ENCODE results near the gene RNF207.

Gene RNF207

GRCh38 chr1:6162773-6163172 lies 43.1 kb upstream of the RNF207 start:
- Histone ChIP-seq H3K4me1 (ENCODE audit: control insufficient read depth, insufficient read depth, low read length) (peaks cover 3% of the 10 kb centered on the region; the same call in 1 of the 2 replicates), H3K36me3 (ENCODE audit: control insufficient read depth in 2 of 2, insufficient read depth in 1 of 2, low read length in 2 of 2) (no peaks in the 10 kb centered on the region), H3K4me3 (ENCODE audit: low read depth, low read length) (no peak overlapping the region), H3K9me3 (ENCODE audit: control insufficient read depth, insufficient read depth, low read depth, low read length) (no peaks in the 10 kb centered on the region), H3K27ac (ENCODE audit: extremely low read depth, low read depth, low read length) (no peak overlapping the region)
- peak; percentile 82 for TF ChIP-seq GLIS1 (tag by site-specific recombination; IDR thresholded peaks at IDR 0.05)
- no peak for TF ChIP-seq ZNF623 (tag by site-specific recombination; IDR thresholded peaks at IDR 0.05)
- POLR2A ChIA-PET, result no interaction called here
- CTCF ChIA-PET, result interaction anchor here (0.5 kb wide), 1 partner anchor 77 kb away, joined by 3 read pairs; no protein-coding TSS in a partner anchor

- Histone ChIP-seq H3K4me3 (ENCODE audit: low read depth, low read length) (no peak overlapping the region), H3K4me1 (ENCODE audit: control insufficient read depth, insufficient read depth, low read length) (no peaks in the 10 kb centered on the region), H3K36me3 (ENCODE audit: control insufficient read depth in 2 of 2, insufficient read depth in 1 of 2, low read length in 2 of 2) (no peaks in the 10 kb centered on the region), H3K27ac (ENCODE audit: extremely low read depth, low read depth, low read length) (no peak overlapping the region), H3K9me3 (ENCODE audit: control insufficient read depth, insufficient read depth, low read depth, low read length) (no peaks in the 10 kb centered on the region)
- POLR2A ChIA-PET, result no interaction called here
- TF ChIP-seq ZNF843 (tag by site-specific recombination; IDR thresholded peaks at IDR 0.05), result no peak
- TF ChIP-seq ZNF645 (tag by site-specific recombination; IDR thresholded peaks at IDR 0.05), result no peak
- TF ChIP-seq ZNF10 (tag by site-specific recombination; IDR thresholded peaks at IDR 0.05), result no peak
- TF ChIP-seq ZNF433 (tag by site-specific recombination; IDR thresholded peaks at IDR 0.05; ENCODE audit: low read depth), result no peak
- TF ChIP-seq ZNF571 (tag by site-specific recombination; IDR thresholded peaks at IDR 0.05), result no peak
- TF ChIP-seq ZNF121 (tag by site-specific recombination; IDR thresholded peaks at IDR 0.05), result no peak
- TF ChIP-seq GLIS1 (tag by site-specific recombination; IDR thresholded peaks at IDR 0.05), result no peak
- TF ChIP-seq ZNF48 (tag by site-specific recombination; IDR thresholded peaks at IDR 0.05), result no peak
- no peak for TF ChIP-seq ZNF785 (tag by site-specific recombination; IDR thresholded peaks at IDR 0.05)
- TF ChIP-seq OVOL3 (tag by site-specific recombination; IDR thresholded peaks at IDR 0.05), result no peak
- no peak for TF ChIP-seq ZNF704 (tag by site-specific recombination; IDR thresholded peaks at IDR 0.05)
- TF ChIP-seq FEZF1 (tag by site-specific recombination; IDR thresholded peaks at IDR 0.05), result no peak
- TF ChIP-seq ZNF596 (tag by site-specific recombination; IDR thresholded peaks at IDR 0.05), result no peak
- TF ChIP-seq ZXDB (tag by site-specific recombination; IDR thresholded peaks at IDR 0.05), result no peak
- no peak for TF ChIP-seq ZNF707 (tag by site-specific recombination; IDR thresholded peaks at IDR 0.05)
- TF ChIP-seq GLI4 (tag by site-specific recombination; IDR thresholded peaks at IDR 0.05), result no peak
- CTCF ChIA-PET, result interaction anchor here (0.5 to 0.6 kb wide), 2 partner anchors 78 to 967 kb away, joined by 3 read pairs; no protein-coding TSS in a partner anchor
Observed at GRCh38 chr1:6163191-6163972, 42.5 kb upstream of the RNF207 start.

- H3K4me3 ChIP-seq (ENCODE audit: low read depth, low read length), result no peak overlapping the region
- ChIA-PET CTCF (interaction anchor here (0.6 kb wide), 1 partner anchor 966 kb away, joined by 3 read pairs; no protein-coding TSS in a partner anchor), POLR2A (no interaction called here)
- no peaks in the 10 kb centered on the region for H3K9me3 ChIP-seq (ENCODE audit: control insufficient read depth, insufficient read depth, low read depth, low read length)
- no peak overlapping the region for H3K27ac ChIP-seq (ENCODE audit: extremely low read depth, low read depth, low read length)
- no peaks in the 10 kb centered on the region for H3K36me3 ChIP-seq (ENCODE audit: control insufficient read depth in 2 of 2, insufficient read depth in 1 of 2, low read length in 2 of 2)
- H3K4me1 ChIP-seq (ENCODE audit: control insufficient read depth, insufficient read depth, low read length), result no peaks in the 10 kb centered on the region
- no peak for TF ChIP-seq ZNF416 (tag by site-specific recombination; IDR thresholded peaks at IDR 0.05)
- no peak for TF ChIP-seq ZNF658 (tag by site-specific recombination; IDR thresholded peaks at IDR 0.05)
- no peak for TF ChIP-seq FEZF1 (tag by site-specific recombination; IDR thresholded peaks at IDR 0.05)
- TF ChIP-seq ZNF501 (tag by site-specific recombination; IDR thresholded peaks at IDR 0.05), result no peak
- no peak for TF ChIP-seq SCRT1 (tag by site-specific recombination; IDR thresholded peaks at IDR 0.05; ENCODE audit: borderline replicate concordance)
- no peak for TF ChIP-seq ZNF248 (tag by site-specific recombination; IDR thresholded peaks at IDR 0.05)
- TF ChIP-seq ZNF221 (tag by site-specific recombination; IDR thresholded peaks at IDR 0.05; ENCODE audit: borderline replicate concordance), result no peak
- TF ChIP-seq ZFP3 (tag by site-specific recombination; IDR thresholded peaks at IDR 0.05; ENCODE audit: low read depth), result no peak
- TF ChIP-seq KLF8 (tag by site-specific recombination; IDR thresholded peaks at IDR 0.05), result no peak
- no peak for TF ChIP-seq GFI1B (tag by site-specific recombination; IDR thresholded peaks at IDR 0.05)
- TF ChIP-seq ZNF362 (tag by site-specific recombination; IDR thresholded peaks at IDR 0.05), result no peak
- no peak for TF ChIP-seq ZNF324 (tag by site-specific recombination; IDR thresholded peaks at IDR 0.05)
- TF ChIP-seq SP2 (tag by site-specific recombination; IDR thresholded peaks at IDR 0.05), result no peak
- no peak for TF ChIP-seq ZNF423 (tag by site-specific recombination; IDR thresholded peaks at IDR 0.05)
- no peak for TF ChIP-seq SALL2 (tag by site-specific recombination; IDR thresholded peaks at IDR 0.05; ENCODE audit: borderline replicate concordance)
Observed at GRCh38 chr1:6163973-6164617, 41.8 kb upstream of the RNF207 start.

Measured in HEK293 (cell line).